DOHH2 (cell line): ENCODE measurements around the gene USH1C.

Experiments
- H3F3A ChIP-seq: fragments of 200-600 bp; sonication (generic), shearing (Covaris generic); 2 replicates; pipeline ENCODE4 v1.6.0; 2016; ENCODE audit warnings: antibody characterized with exemption, mild to moderate bottlenecking; ENCODE audit not compliant: control insufficient read depth, insufficient read depth
- H3K27ac ChIP-seq: fragments of 200-600 bp; sonication (generic); 2 replicates; pipeline ENCODE4 v1.5.1; 2014; ENCODE audit warnings: low read depth, mild to moderate bottlenecking, low read length, moderate library complexity
- H3K27me3 ChIP-seq: fragments of 200-600 bp; sonication (generic); 2 replicates; pipeline ENCODE4 v1.6.1; 2014; ENCODE audit warnings: mild to moderate bottlenecking, low read length, mixed read lengths; ENCODE audit not compliant: control insufficient read depth
- H3K36me3 ChIP-seq: fragments of 200-600 bp; sonication (generic); 2 replicates; pipeline ENCODE4 v1.6.1; 2014; ENCODE audit warnings: mild to moderate bottlenecking, low read length, moderate library complexity, mixed read lengths; ENCODE audit not compliant: control insufficient read depth
- H3K4me1 ChIP-seq: fragments of 200-600 bp; sonication (generic); 2 replicates; pipeline ENCODE4 v1.6.1; 2014; ENCODE audit warnings: mild to moderate bottlenecking, low read length, mixed read lengths; ENCODE audit not compliant: control insufficient read depth
- H3K4me2 ChIP-seq: fragments of 200-600 bp; sonication (generic); 2 replicates; pipeline ENCODE4 v1.6.0; 2014; ENCODE audit warnings: mild to moderate bottlenecking, low read length, moderate library complexity
- H3K4me3 ChIP-seq: fragments of 200-600 bp; sonication (generic); 2 replicates; pipeline ENCODE4 v1.5.1; 2014; ENCODE audit warnings: mild to moderate bottlenecking, low read length, mixed read lengths
- H3K79me2 ChIP-seq: fragments of 200-600 bp; sonication (generic); 2 replicates; pipeline ENCODE4 v1.6.1; 2014; ENCODE audit warnings: mild to moderate bottlenecking, low read length, mixed read lengths; ENCODE audit not compliant: control insufficient read depth
- H3K9me2 ChIP-seq: fragments of 200-600 bp; sonication (generic); replicated peaks from 2 replicates; pipeline ENCODE4 v1.6.1; 2014; ENCODE audit warnings: mild to moderate bottlenecking, low read length, mixed read lengths; ENCODE audit not compliant: control insufficient read depth
- H3K9me3 ChIP-seq: fragments of 200-600 bp; sonication (generic); 2 replicates; pipeline ENCODE4 v1.6.1; 2014; ENCODE audit warnings: antibody characterized with exemption, low read length, mixed read lengths; ENCODE audit not compliant: control insufficient read depth, insufficient read depth
- H4K20me1 ChIP-seq: fragments of 200-600 bp; sonication (generic); 2 replicates; pipeline ENCODE4 v1.6.0; 2014; ENCODE audit warnings: low read depth, mild to moderate bottlenecking, antibody characterized with exemption, low read length, moderate library complexity; ENCODE audit not compliant: control insufficient read depth, insufficient read depth
- CTCF ChIP-seq: fragments of 200-600 bp; sonication (generic); IDR thresholded peaks from one replicate; pipeline ENCODE4 v1.5.1; 2014; ENCODE audit warnings: antibody characterized with exemption, mild to moderate bottlenecking, low read depth, low read length; ENCODE audit not compliant: poor library complexity, severe bottlenecking
- EZH2phosphoT487 ChIP-seq: fragments of 200-600 bp; sonication (generic); IDR thresholded peaks from 2 replicates; pipeline ENCODE4 v1.6.1; 2017; ENCODE audit warnings: borderline replicate concordance, mild to moderate bottlenecking, antibody characterized with exemption, low read length, moderate library complexity, mixed read lengths

Gene USH1C

GRCh38 chr11:17462940-17463339 lies 81.3 kb downstream of the USH1C start:
- Histone ChIP-seq H3K79me2 (no peaks in the 10 kb centered on the region), H3K36me3 (no peaks in the 10 kb centered on the region), H3F3A (no peaks in the 10 kb centered on the region), H3K4me2 (no peak overlapping the region), H3K4me3 (no peak overlapping the region), H3K27me3 (no peaks in the 10 kb centered on the region; the same call in 1 of the 2 replicates), H3K9me3 (no peaks in the 10 kb centered on the region), H3K9me2 (no peaks in the 10 kb centered on the region), H3K4me1 (no peaks in the 10 kb centered on the region), H3K27ac (no peak overlapping the region), H4K20me1 (no peaks in the 10 kb centered on the region)
- TF ChIP-seq CTCF, result no peak
- no peak for TF ChIP-seq EZH2phosphoT487

DNA sequence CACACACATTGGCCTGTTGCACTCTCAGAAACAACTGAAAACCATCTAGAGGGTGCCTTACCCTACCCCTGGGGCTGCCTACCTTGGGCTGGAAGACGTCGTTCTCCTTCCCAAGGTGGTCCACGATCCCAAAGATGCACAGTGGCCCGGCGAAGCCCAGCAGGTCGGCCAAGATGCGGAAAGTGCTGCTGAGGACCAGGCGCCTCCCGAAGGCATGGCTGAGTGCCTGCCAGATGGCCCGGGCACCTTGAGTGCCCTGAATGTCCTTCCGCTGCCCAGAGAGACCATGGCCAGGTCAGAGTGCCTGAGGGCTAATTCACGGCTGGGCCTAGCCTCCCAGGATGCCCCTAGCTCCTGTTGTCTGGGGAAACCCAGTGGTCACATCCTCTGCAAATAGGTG lies 83.8 kb downstream of the USH1C start:
- TF ChIP-seq CTCF (no peak), EZH2phosphoT487 (no peak)
- Histone ChIP-seq H3K4me3 (no peak overlapping the region), H4K20me1 (no peaks in the 10 kb centered on the region), H3K9me3 (no peaks in the 10 kb centered on the region), H3K27me3 (peaks cover 13% of the 10 kb centered on the region), H3K4me1 (no peaks in the 10 kb centered on the region), H3F3A (no peaks in the 10 kb centered on the region), H3K9me2 (no peaks in the 10 kb centered on the region), H3K79me2 (no peaks in the 10 kb centered on the region), H3K36me3 (no peaks in the 10 kb centered on the region), H3K27ac (no peak overlapping the region), H3K4me2 (no peak overlapping the region)

- Histone ChIP-seq H3K9me2 (no peaks in the 10 kb centered on the region), H3K27ac (no peak overlapping the region), H3K4me1 (no peaks in the 10 kb centered on the region), H3K36me3 (no peaks in the 10 kb centered on the region), H4K20me1 (no peaks in the 10 kb centered on the region), H3K27me3 (peaks cover 13% of the 10 kb centered on the region), H3K79me2 (no peaks in the 10 kb centered on the region), H3F3A (no peaks in the 10 kb centered on the region), H3K9me3 (no peaks in the 10 kb centered on the region), H3K4me2 (no peak overlapping the region), H3K4me3 (no peak overlapping the region)
- TF ChIP-seq CTCF (no peak), EZH2phosphoT487 (no peak)
Measured at GRCh38 chr11:17459236-17459896, 84.8 kb downstream of the USH1C start.
